OCI-LY7 (cell line): ENCODE data around the gene SCAMP2. TPM values are rescaled to one million over a fixed set of nuclear protein-coding genes. Genes with fewer than 3 reads are reported as not detected.

ENCODE experiments used
- BruUV-seq: library from RNA; stranded (reverse); fragments of 400-500 nt; replicated peaks from 2 replicates; lab custom pipeline; 2021; lab: Mats Ljungman, UMichigan
- CTCF ChIA-PET: fragments of 300-600 bp; sonication (Branson Sonifier 250); formaldehyde crosslinking; loops from one replicate; lab custom pipeline; 2022; ENCODE audit warnings: antibody characterized with exemption; ENCODE audit not compliant: unreplicated experiment; lab: Charles Lee
- POLR2A ChIA-PET: fragments of 300-600 bp; sonication (Branson Sonifier 250); formaldehyde crosslinking; loops from one replicate; lab custom pipeline; 2022; ENCODE audit warnings: antibody characterized with exemption; lab: Charles Lee
- DNase-seq: peaks from one replicate; pipeline ENCODE4 v3.0.0-alpha.2; 2015; ENCODE audit warnings: low spot score
- H2AFZ ChIP-seq: fragments of 200-600 bp; sonication (generic), shearing (Covaris generic); 2 replicates; pipeline ENCODE4 v1.6.1; 2014; ENCODE audit warnings: mild to moderate bottlenecking, antibody characterized with exemption, low read length, moderate library complexity
- H3K27ac ChIP-seq: fragments of 200-600 bp; sonication (generic); 2 replicates; pipeline ENCODE4 v1.5.1; 2014; ENCODE audit warnings: mixed run types, low read depth, mild to moderate bottlenecking, moderate library complexity, low read length, inconsistent platforms; ENCODE audit not compliant: poor library complexity, severe bottlenecking
- H3K36me3 ChIP-seq: fragments of 200-600 bp; sonication (generic); 2 replicates; pipeline ENCODE4 v1.6.1; 2014; ENCODE audit warnings: mild to moderate bottlenecking, antibody characterized with exemption, low read length, moderate library complexity, mixed read lengths; ENCODE audit not compliant: insufficient read depth
- H3K4me1 ChIP-seq: fragments of 200-600 bp; sonication (generic); 2 replicates; pipeline ENCODE4 v1.5.1; 2014; ENCODE audit warnings: mild to moderate bottlenecking, low read length; ENCODE audit not compliant: insufficient read depth, poor library complexity, severe bottlenecking
- H3K4me2 ChIP-seq: fragments of 200-600 bp; sonication (generic); 2 replicates; pipeline ENCODE4 v1.6.1; 2014; ENCODE audit warnings: mild to moderate bottlenecking, low read length
- H3K4me3 ChIP-seq: fragments of 200-600 bp; sonication (generic); 2 replicates; pipeline ENCODE4 v1.5.1; 2014; ENCODE audit warnings: mild to moderate bottlenecking, low read depth, low read length; ENCODE audit not compliant: poor library complexity, severe bottlenecking
- H3K79me2 ChIP-seq: fragments of 200-600 bp; sonication (generic); 2 replicates; pipeline ENCODE4 v1.6.1; 2016; ENCODE audit warnings: low read depth, mild to moderate bottlenecking, low read length, moderate library complexity, mixed read lengths; ENCODE audit not compliant: insufficient read depth
- H3K9me2 ChIP-seq: fragments of 200-600 bp; sonication (generic); 2 replicates; pipeline ENCODE4 v1.6.1; 2016; ENCODE audit warnings: mild to moderate bottlenecking, low read length, mixed read lengths; ENCODE audit not compliant: insufficient read depth
- H3K9me3 ChIP-seq: fragments of 200-600 bp; sonication (generic); 2 replicates; pipeline ENCODE4 v1.6.1; 2014; ENCODE audit warnings: mild to moderate bottlenecking, mixed run types, low read length, mixed read lengths
- H4K20me1 ChIP-seq: fragments of 200-600 bp; sonication (generic); 2 replicates; pipeline ENCODE4 v1.6.1; 2014; ENCODE audit warnings: mild to moderate bottlenecking, antibody characterized with exemption, low read length, moderate library complexity, mixed read lengths; ENCODE audit not compliant: insufficient read depth
- EZH2phosphoT487 ChIP-seq: fragments of 200-600 bp; sonication (generic); IDR thresholded peaks from 2 replicates; pipeline ENCODE4 v1.6.1; 2018; ENCODE audit warnings: low read depth, borderline replicate concordance, mild to moderate bottlenecking, mixed run types, antibody characterized with exemption, low read length, moderate library complexity, mixed read lengths
- intact Hi-C: fragments of 100-400 bp; cut with micrococcal nuclease; formaldehyde crosslinking; loops from one replicate; pipeline ENCODE4 v1.10.0; 2022; ENCODE audit not compliant: unreplicated experiment
- total RNA-seq, 2 experiments: library from RNA; depleted of rRNA in 1 of 2; stranded (reverse); fragments of >200 nt in 1 of 2; shearing (Covaris generic) in 1 of 2; gene quantifications; 2 replicates each; pipeline ENCODE4 v1.2.3, GENCODE V29; 2014 to 2022
- TF ChIP-seq, protein P1 (sequence below): fragments of 200-600 bp; sonication (generic); conservative IDR thresholded peaks from 2 replicates; pipeline ENCODE4 v1.5.1; 2014; ENCODE audit warnings: mild to moderate bottlenecking, antibody characterized with exemption, low read length, moderate library complexity, mixed read lengths

Gene SCAMP2
- total RNA-seq, 2 experiments from 2014 or later: 24.6 to 55.2 TPM

GRCh38 chr15:74820056-74820455 lies 53.1 kb downstream of the SCAMP2 start:
- H3K4me3 ChIP-seq: peak overlapping the region; percentile 58
- H4K20me1 ChIP-seq: no peaks in the 10 kb centered on the region
- no peak for DNase-seq
- BruUV-seq: no TSS peak
- ChIA-PET CTCF (interaction anchor here (1.6 to 1.9 kb wide), 2 partner anchors 21 to 49 kb away, joined by 4 to 9 read pairs; no protein-coding TSS in a partner anchor), POLR2A (interaction anchor here (0.6 to 2.6 kb wide), 5 partner anchors 10 to 132 kb away, joined by 3 to 14 read pairs (median 6); no protein-coding TSS in a partner anchor)
- H3K36me3 ChIP-seq: no peaks in the 10 kb centered on the region
- H3K4me1 ChIP-seq: peaks cover 47% of the 10 kb centered on the region
- H3K9me3 ChIP-seq: no peaks in the 10 kb centered on the region
- no peak overlapping the region for H2AFZ ChIP-seq
- H3K4me2 ChIP-seq: peak overlapping the region; percentile 81
- TF ChIP-seq, protein P1, sequence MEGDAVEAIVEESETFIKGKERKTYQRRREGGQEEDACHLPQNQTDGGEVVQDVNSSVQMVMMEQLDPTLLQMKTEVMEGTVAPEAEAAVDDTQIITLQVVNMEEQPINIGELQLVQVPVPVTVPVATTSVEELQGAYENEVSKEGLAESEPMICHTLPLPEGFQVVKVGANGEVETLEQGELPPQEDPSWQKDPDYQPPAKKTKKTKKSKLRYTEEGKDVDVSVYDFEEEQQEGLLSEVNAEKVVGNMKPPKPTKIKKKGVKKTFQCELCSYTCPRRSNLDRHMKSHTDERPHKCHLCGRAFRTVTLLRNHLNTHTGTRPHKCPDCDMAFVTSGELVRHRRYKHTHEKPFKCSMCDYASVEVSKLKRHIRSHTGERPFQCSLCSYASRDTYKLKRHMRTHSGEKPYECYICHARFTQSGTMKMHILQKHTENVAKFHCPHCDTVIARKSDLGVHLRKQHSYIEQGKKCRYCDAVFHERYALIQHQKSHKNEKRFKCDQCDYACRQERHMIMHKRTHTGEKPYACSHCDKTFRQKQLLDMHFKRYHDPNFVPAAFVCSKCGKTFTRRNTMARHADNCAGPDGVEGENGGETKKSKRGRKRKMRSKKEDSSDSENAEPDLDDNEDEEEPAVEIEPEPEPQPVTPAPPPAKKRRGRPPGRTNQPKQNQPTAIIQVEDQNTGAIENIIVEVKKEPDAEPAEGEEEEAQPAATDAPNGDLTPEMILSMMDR: no peak
- no peak for TF ChIP-seq EZH2phosphoT487
- peak overlapping the region; percentile 79 for H3K27ac ChIP-seq
- H3K79me2 ChIP-seq: no peaks in the 10 kb centered on the region
- intact Hi-C loops: no loop called here
- H3K9me2 ChIP-seq: no peaks in the 10 kb centered on the region

GRCh38 chr15:74817370-74817737 lies 55.8 kb downstream of the SCAMP2 start:
- Histone ChIP-seq H3K4me2 (no peak overlapping the region), H3K79me2 (no peaks in the 10 kb centered on the region), H3K4me3 (no peak overlapping the region), H3K27ac (no peak overlapping the region), H3K9me3 (no peaks in the 10 kb centered on the region), H3K4me1 (peaks cover 39% of the 10 kb centered on the region), H4K20me1 (no peaks in the 10 kb centered on the region), H3K9me2 (no peaks in the 10 kb centered on the region), H2AFZ (no peak overlapping the region), H3K36me3 (no peaks in the 10 kb centered on the region)
- intact Hi-C loops: no loop called here
- DNase-seq: no peak
- BruUV-seq: no TSS peak
- ChIA-PET POLR2A (no interaction called here), CTCF (interaction anchor here (0.6 kb wide), 1 partner anchor 57 kb away, joined by 3 read pairs; no protein-coding TSS in a partner anchor)
- TF ChIP-seq, protein P1: no peak

GRCh38 chr15:74816624-74817369 lies 56.4 kb downstream of the SCAMP2 start:
- Histone ChIP-seq H3K9me3 (no peaks in the 10 kb centered on the region), H4K20me1 (no peaks in the 10 kb centered on the region), H3K27ac (no peak overlapping the region), H3K79me2 (no peaks in the 10 kb centered on the region), H3K36me3 (no peaks in the 10 kb centered on the region), H3K4me1 (peaks cover 33% of the 10 kb centered on the region), H3K4me3 (no peak overlapping the region), H2AFZ (no peak overlapping the region), H3K9me2 (no peaks in the 10 kb centered on the region), H3K4me2 (no peak overlapping the region)
- TF ChIP-seq, protein P1: no peak
- TF ChIP-seq EZH2phosphoT487: no peak
- no peak for DNase-seq
- intact Hi-C loops: no loop called here
- no TSS peak for BruUV-seq
- ChIA-PET POLR2A (no interaction called here), CTCF (interaction anchor here (0.6 kb wide), 1 partner anchor 57 kb away, joined by 3 read pairs; no protein-coding TSS in a partner anchor)
